GM12878 (cell line): Measurements from ENCODE around the gene KAT14. TPM values are rescaled to one million over a fixed set of nuclear protein-coding genes. Genes with fewer than 3 reads are reported as not detected.
"Not testable (repeated sequence)": the region's sequence is repeated elsewhere in the genome, so short reads cannot be mapped to it uniquely, and the experiment has no call there.

ENCODE experiments used
- ATAC-seq: fragments of 200-7000 bp; cut with Tn5 transposase; 3 replicates; pipeline ENCODE4 v1.9.1; 2020; ENCODE audit warnings: mild to moderate bottlenecking, moderate library complexity
- BruUV-seq: library from RNA; stranded (reverse); fragments of 400-500 nt; replicated peaks from 2 replicates; lab custom pipeline; 2021; lab: Mats Ljungman, UMichigan
- CTCF ChIA-PET: fragments of 300-600 bp; sonication (Branson Sonifier 250); formaldehyde crosslinking; extraction: SDS; loops from one replicate; lab custom pipeline; 2021; ENCODE audit warnings: inconsistent platforms; lab: Yijun Ruan, JAX
- POLR2A ChIA-PET: fragments of 350-600 bp; formaldehyde crosslinking; extraction: SDS; loops from one replicate; lab custom pipeline; 2021; ENCODE audit warnings: inconsistent platforms; lab: Charles Lee
- RAD21 ChIA-PET: fragments of 300-600 bp; sonication (Branson Sonifier 250); formaldehyde crosslinking; loops from one replicate; lab custom pipeline; 2023; ENCODE audit warnings: antibody characterized with exemption; ENCODE audit not compliant: unreplicated experiment; lab: Charles Lee
- SMC1A ChIA-PET: fragments of 300-600 bp; sonication (Branson Sonifier 250); formaldehyde crosslinking; loops from one replicate; lab custom pipeline; 2023; ENCODE audit not compliant: unreplicated experiment, uncharacterized antibody; lab: Charles Lee
- DNase-seq: peaks from one replicate; pipeline ENCODE4 v3.0.0-alpha.2; 2011; ENCODE audit warnings: low read depth, low spot score
- FAIRE-seq: peaks from 3 replicates; lab custom pipeline; 2011; peaks lifted over from hg19 to GRCh38; lab: Jason Lieb, UNC
- H2AFZ ChIP-seq: 2 replicates; pipeline ENCODE4 v1.6.0; 2011; ENCODE audit warnings: low read depth, low read length, control low read depth; ENCODE audit not compliant: control insufficient read depth
- H3K27ac ChIP-seq: 2 replicates; pipeline ENCODE4 v1.5.1; 2011; ENCODE audit warnings: control low read depth; ENCODE audit not compliant: control insufficient read depth, insufficient read depth
- H3K27me3 ChIP-seq, 2 experiments: replicated peaks in 1 of 2; 2 replicates each; pipeline versions ENCODE4 v1.6.0 to v1.6.1; 2011; ENCODE audit warnings: low read length in 1 of 2; ENCODE audit not compliant: control insufficient read depth in 2 of 2, insufficient read depth in 2 of 2
- H3K36me3 ChIP-seq, 2 experiments: 2 replicates each; pipeline ENCODE4 v1.5.1; 2011; ENCODE audit warnings: low read length in 1 of 2; ENCODE audit not compliant: control insufficient read depth in 2 of 2, insufficient read depth in 2 of 2
- H3K4me1 ChIP-seq: 2 replicates; pipeline ENCODE4 v1.6.1; 2011; ENCODE audit warnings: mild to moderate bottlenecking, low read length, moderate library complexity, mixed read lengths; ENCODE audit not compliant: control insufficient read depth, insufficient read depth
- H3K4me2 ChIP-seq: 2 replicates; pipeline ENCODE4 v1.6.0; 2011; ENCODE audit warnings: control low read depth; ENCODE audit not compliant: control insufficient read depth, insufficient read depth
- H3K4me3 ChIP-seq: fragments of 200-600 bp; sonication (generic); 2 replicates; pipeline ENCODE4 v1.5.1; 2016
- H3K79me2 ChIP-seq: 2 replicates; pipeline ENCODE4 v1.6.0; 2011; ENCODE audit warnings: low read length; ENCODE audit not compliant: control insufficient read depth, insufficient read depth
- H3K9ac ChIP-seq: 2 replicates; pipeline ENCODE4 v1.8.0; 2011; ENCODE audit warnings: low read length, control low read depth, mixed read lengths; ENCODE audit not compliant: control insufficient read depth, insufficient read depth
- H3K9me3 ChIP-seq: replicated peaks from 3 replicates; pipeline ENCODE4 v1.5.1; 2011; ENCODE audit warnings: mild to moderate bottlenecking, low read length; ENCODE audit not compliant: control insufficient read depth, insufficient read depth
- H4K20me1 ChIP-seq: 2 replicates; pipeline ENCODE4 v1.6.0; 2011; ENCODE audit not compliant: control insufficient read depth, insufficient read depth
- KLF5 ChIP-seq: fragments of 450-650 bp; IDR thresholded peaks from 2 replicates; pipeline ENCODE4 v1.6.1; 2014; ENCODE audit warnings: mild to moderate bottlenecking; ENCODE audit not compliant: partially characterized antibody
- MYC ChIP-seq: IDR thresholded peaks from 2 replicates; pipeline ENCODE4 v1.6.1; 2011; ENCODE audit warnings: mild to moderate bottlenecking, low read length, moderate library complexity, inconsistent platforms; ENCODE audit not compliant: insufficient read depth, insufficient replicate concordance, insufficient read length, severe bottlenecking
- SMC3 ChIP-seq: IDR thresholded peaks from 2 replicates; pipeline ENCODE4 v1.6.1; 2011; ENCODE audit warnings: low read length, improper control_type of control experiment, borderline replicate concordance
- SUPT20H ChIP-seq: IDR thresholded peaks from 2 replicates; pipeline ENCODE4 v1.6.1; 2011; ENCODE audit warnings: low read depth, mild to moderate bottlenecking, low read length, moderate library complexity, borderline replicate concordance; ENCODE audit not compliant: control insufficient read depth
- TCF3 ChIP-seq: IDR thresholded peaks from 2 replicates; pipeline ENCODE4 v1.6.1; 2012; ENCODE audit warnings: low read depth, mild to moderate bottlenecking, low read length, borderline replicate concordance; ENCODE audit not compliant: insufficient read depth
- WGBS: methylation state at CpG from one replicate; pipeline ENCODE4 v1.1.6; 2016; ENCODE audit warnings: low lambda C conversion rate; ENCODE audit not compliant: insufficient replicate concordance, insufficient coverage; ENCODE audit errors: missing lambda C conversion rate; 5-methylcytosine and 5-hydroxymethylcytosine counted together
- in situ Hi-C: fragments of 300-500 bp; cut with MboI; formaldehyde crosslinking; loops from 9 replicates; pipeline ENCODE4 v1.14.3; 2018; ENCODE audit warnings: mixed read lengths
- intact Hi-C: fragments of 100-400 bp; cut with micrococcal nuclease; formaldehyde crosslinking; loops from one replicate; pipeline ENCODE4 v1.14.2; 2022; ENCODE audit not compliant: unreplicated experiment
- polyA plus RNA-seq, 11 experiments: library from polyadenylated mRNA; depleted of rRNA in 4 of 11; unstranded in 6 of 11; stranded (reverse) in 5 of 11; fragments of >200 nt; fragmentation: Nextera tagmentation in 4 of 11; fragmentation: Illumina TruSeq in 1 of 11; extraction: Ambion mirVana in 4 of 11; extraction: Trizol in 1 of 11; gene quantifications; 1 replicate in 1 of 11; 2 replicates in 10 of 11; pipeline versions ENCODE4 v1.2.1 to v1.2.3, GENCODE V29; 2011 to 2016; ENCODE audit warnings: inconsistent platforms in 2 of 11, missing spikeins in 2 of 11, low read depth in 1 of 11
- total RNA-seq, 4 experiments: library from RNA; depleted of rRNA in 3 of 4; stranded (reverse); fragments of >200 nt in 3 of 4; fragmentation: Illumina TruSeq in 1 of 4; extraction: Trizol in 1 of 4; gene quantifications; 2 replicates each; pipeline versions ENCODE4 v1.2.1 to v1.2.3, GENCODE V29; 2013 to 2021
- TF ChIP-seq, protein P1 (sequence below): fragments of 450-650 bp; formaldehyde crosslinking; IDR thresholded peaks from 2 replicates; pipeline ENCODE4 v1.5.0; 2022; ENCODE audit warnings: mild to moderate bottlenecking, missing genetic modification characterization
- TF ChIP-seq, protein P2 (sequence below): fragments of 450-650 bp; formaldehyde crosslinking; IDR thresholded peaks from 2 replicates; pipeline ENCODE4 v1.4.0; 2022; ENCODE audit warnings: mild to moderate bottlenecking, moderate library complexity

Gene KAT14
- total and polyA plus RNA-seq, 10 of the 15 experiments (the other 5 are each of a cell fraction or from before 2014, with no cell fraction given): 4.0 to 19.9 (median 13.9) TPM

GRCh38 chr20:18225632-18226031, 88.0 kb downstream of the KAT14 start:
- intact Hi-C loops: no loop called here
- Histone ChIP-seq H4K20me1 (no peaks in the 10 kb centered on the region), H3K4me3 (no peak overlapping the region), H3K27me3 (no peaks in the 10 kb centered on the region; a peak in 1 of 4 replicates), H3K4me2 (no peak overlapping the region)
- DNase-seq: no peak
- TF ChIP-seq TCF3 (no peak), SMC3 (no peak), KLF5 (no peak), MYC (no peak), SUPT20H (no peak)
- TF ChIP-seq, protein P1, sequence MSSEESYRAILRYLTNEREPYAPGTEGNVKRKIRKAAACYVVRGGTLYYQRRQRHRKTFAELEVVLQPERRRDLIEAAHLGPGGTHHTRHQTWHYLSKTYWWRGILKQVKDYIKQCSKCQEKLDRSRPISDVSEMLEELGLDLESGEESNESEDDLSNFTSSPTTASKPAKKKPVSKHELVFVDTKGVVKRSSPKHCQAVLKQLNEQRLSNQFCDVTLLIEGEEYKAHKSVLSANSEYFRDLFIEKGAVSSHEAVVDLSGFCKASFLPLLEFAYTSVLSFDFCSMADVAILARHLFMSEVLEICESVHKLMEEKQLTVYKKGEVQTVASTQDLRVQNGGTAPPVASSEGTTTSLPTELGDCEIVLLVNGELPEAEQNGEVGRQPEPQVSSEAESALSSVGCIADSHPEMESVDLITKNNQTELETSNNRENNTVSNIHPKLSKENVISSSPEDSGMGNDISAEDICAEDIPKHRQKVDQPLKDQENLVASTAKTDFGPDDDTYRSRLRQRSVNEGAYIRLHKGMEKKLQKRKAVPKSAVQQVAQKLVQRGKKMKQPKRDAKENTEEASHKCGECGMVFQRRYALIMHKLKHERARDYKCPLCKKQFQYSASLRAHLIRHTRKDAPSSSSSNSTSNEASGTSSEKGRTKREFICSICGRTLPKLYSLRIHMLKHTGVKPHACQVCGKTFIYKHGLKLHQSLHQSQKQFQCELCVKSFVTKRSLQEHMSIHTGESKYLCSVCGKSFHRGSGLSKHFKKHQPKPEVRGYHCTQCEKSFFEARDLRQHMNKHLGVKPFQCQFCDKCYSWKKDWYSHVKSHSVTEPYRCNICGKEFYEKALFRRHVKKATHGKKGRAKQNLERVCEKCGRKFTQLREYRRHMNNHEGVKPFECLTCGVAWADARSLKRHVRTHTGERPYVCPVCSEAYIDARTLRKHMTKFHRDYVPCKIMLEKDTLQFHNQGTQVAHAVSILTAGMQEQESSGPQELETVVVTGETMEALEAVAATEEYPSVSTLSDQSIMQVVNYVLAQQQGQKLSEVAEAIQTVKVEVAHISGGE (CRISPR knock-in tag): no peak
- TF ChIP-seq, protein P2, sequence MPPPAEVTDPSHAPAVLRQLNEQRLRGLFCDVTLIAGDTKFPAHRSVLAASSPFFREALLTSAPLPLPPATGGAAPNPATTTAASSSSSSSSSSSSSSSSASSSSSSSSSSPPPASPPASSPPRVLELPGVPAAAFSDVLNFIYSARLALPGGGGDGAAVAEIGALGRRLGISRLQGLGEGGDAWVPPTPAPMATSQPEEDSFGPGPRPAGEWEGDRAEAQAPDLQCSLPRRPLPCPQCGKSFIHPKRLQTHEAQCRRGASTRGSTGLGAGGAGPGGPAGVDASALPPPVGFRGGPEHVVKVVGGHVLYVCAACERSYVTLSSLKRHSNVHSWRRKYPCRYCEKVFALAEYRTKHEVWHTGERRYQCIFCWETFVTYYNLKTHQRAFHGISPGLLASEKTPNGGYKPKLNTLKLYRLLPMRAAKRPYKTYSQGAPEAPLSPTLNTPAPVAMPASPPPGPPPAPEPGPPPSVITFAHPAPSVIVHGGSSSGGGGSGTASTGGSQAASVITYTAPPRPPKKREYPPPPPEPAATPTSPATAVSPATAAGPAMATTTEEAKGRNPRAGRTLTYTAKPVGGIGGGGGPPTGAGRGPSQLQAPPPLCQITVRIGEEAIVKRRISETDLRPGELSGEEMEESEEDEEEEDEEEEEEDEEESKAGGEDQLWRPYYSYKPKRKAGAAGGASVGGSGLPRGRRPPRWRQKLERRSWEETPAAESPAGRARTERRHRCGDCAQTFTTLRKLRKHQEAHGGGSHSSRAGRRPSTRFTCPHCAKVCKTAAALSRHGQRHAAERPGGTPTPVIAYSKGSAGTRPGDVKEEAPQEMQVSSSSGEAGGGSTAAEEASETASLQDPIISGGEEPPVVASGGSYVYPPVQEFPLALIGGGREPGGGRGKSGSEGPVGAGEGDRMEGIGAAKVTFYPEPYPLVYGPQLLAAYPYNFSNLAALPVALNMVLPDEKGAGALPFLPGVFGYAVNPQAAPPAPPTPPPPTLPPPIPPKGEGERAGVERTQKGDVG (CRISPR knock-in tag): no peak
- TF ChIP-seq, all 136 proteins: peak for 0
- BruUV-seq: no TSS peak
- in situ Hi-C loops: no loop called here
- SMC1A ChIA-PET: no interaction called here
- no peaks in the 10 kb centered on the region for H3K36me3 ChIP-seq
- no peak overlapping the region for H2AFZ ChIP-seq
- no peaks in the 10 kb centered on the region for H3K79me2 ChIP-seq
- CTCF ChIA-PET: interaction anchor here (1.1 kb wide), 1 partner anchor 50 kb away, joined by 3 read pairs; no protein-coding TSS in a partner anchor
- no peaks in the 10 kb centered on the region for H3K9me3 ChIP-seq
- H3K9ac ChIP-seq: no peak overlapping the region
- ATAC-seq: no peak
- POLR2A ChIA-PET: no interaction called here
- RAD21 ChIA-PET: no interaction called here
- H3K27ac ChIP-seq: no peak overlapping the region
- FAIRE-seq: no peak
- H3K4me1 ChIP-seq: no peaks in the 10 kb centered on the region
- WGBS: 29% methylated on average over 4 of the region's 4 CpGs

- H2AFZ ChIP-seq, CTCF ChIA-PET, H3K27ac ChIP-seq, RAD21 ChIA-PET, FAIRE-seq, ATAC-seq, in situ Hi-C loops, H3K4me3 ChIP-seq, DNase-seq, H3K36me3 ChIP-seq, POLR2A ChIA-PET, H4K20me1 ChIP-seq, intact Hi-C loops, H3K4me1 ChIP-seq, H3K79me2 ChIP-seq, H3K27me3 ChIP-seq, BruUV-seq, H3K9me3 ChIP-seq, H3K4me2 ChIP-seq, H3K9ac ChIP-seq: not testable (repeated sequence)
- SMC1A ChIA-PET: interaction anchor here (0.7 kb wide), 1 partner anchor 9 kb away, joined by 4 read pairs; no protein-coding TSS in a partner anchor
- WGBS: 66% methylated on average over 18 of the region's 28 CpGs
These were observed 89.1 kb downstream of the KAT14 start for GRCh38 chr20:18226741-18227140.
